Lung microvascular endothelial cell (primary cell): ENCODE data around the gene PTRHD1. TPM values are rescaled to one million over a fixed set of nuclear protein-coding genes. Genes with fewer than 3 reads are reported as not detected.

Source experiments
- DNase-seq, 2 donors: peaks; one replicate each; pipeline versions ENCODE4 v3.0.0 to v3.0.0-alpha.2; 2010; ENCODE audit warnings: low read depth in 2 of 2
- total RNA-seq: library from RNA; depleted of rRNA; stranded (reverse); fragments of >200 nt; gene quantifications from 2 replicates; pipeline ENCODE4 v1.2.1, GENCODE V29; 2014

PTRHD1 gene
- total RNA-seq, 1 donor from 2014 or later, result 42.5 TPM

GRCh38 chr2:24762518-24762917 lies 30.7 kb downstream of the PTRHD1 start:
- no peak for DNase-seq

GRCh38 chr2:24761866-24762265 lies 31.3 kb downstream of the PTRHD1 start:
- DNase-seq, result peak in 1 of 2 donors; percentile 9

GRCh38 chr2:24756789-24757188 lies 36.4 kb downstream of the PTRHD1 start:
- no peak for DNase-seq

GRCh38 chr2:24754985-24755705 lies 38.0 kb downstream of the PTRHD1 start:
- DNase-seq, result no peak

- DNase-seq, result no peak
These were observed 44.0 kb downstream of the PTRHD1 start for GRCh38 chr2:24749069-24749691.

- DNase-seq, result no peak
These were observed 45.9 kb downstream of the PTRHD1 start for GRCh38 chr2:24747299-24747698.

- no peak for DNase-seq
These were observed 47.4 kb downstream of the PTRHD1 start for GRCh38 chr2:24745825-24746224.

GRCh38 chr2:24744356-24744755 lies 48.8 kb downstream of the PTRHD1 start:
- DNase-seq, result no peak

- DNase-seq, result peak in 1 of 2 donors; percentile 8
These were observed 49.3 kb downstream of the PTRHD1 start for GRCh38 chr2:24743924-24744323.

- DNase-seq, result no peak
These were observed 50.5 kb downstream of the PTRHD1 start for GRCh38 chr2:24742730-24743129.

- no peak for DNase-seq
These were observed 53.0 kb downstream of the PTRHD1 start for GRCh38 chr2:24740142-24740541.

Other genes with a start within 250 kb of the PTRHD1 start
- gene CENPO, start within 50 bp of the PTRHD1 start, total RNA-seq, result 6.2 and 9.6 TPM in 2 replicates
- 5.2 and 15.5 TPM in 2 replicates for gene ADCY3, start 126.8 kb upstream of the PTRHD1 start, total RNA-seq
- gene DNAJC27, start 178.6 kb upstream of the PTRHD1 start, total RNA-seq, result 0.87 and 1.6 TPM in 2 replicates
- gene EFR3B, start 248.7 kb upstream of the PTRHD1 start, total RNA-seq, result 0.65 and 1.4 TPM in 2 replicates